Endothelial cell of umbilical vein (primary cell): ENCODE results near the gene TCN2. TPM values are rescaled to one million over a fixed set of nuclear protein-coding genes. Genes with fewer than 3 reads are reported as not detected.

Source experiments
- BruUV-seq: library from RNA; stranded (reverse); fragments of 400-500 nt; replicated peaks from 2 replicates; lab custom pipeline; 2021; lab: Mats Ljungman, UMichigan
- CTCF ChIA-PET: fragments of 300-600, 350-600 bp; sonication (Branson Sonifier 250); formaldehyde crosslinking; loops from one replicate; lab custom pipeline; 2021; ENCODE audit warnings: antibody characterized with exemption, inconsistent platforms; lab: Charles Lee
- POLR2A ChIA-PET: fragments of 300-600, 350-600 bp; sonication (Branson Sonifier 250); formaldehyde crosslinking; loops from one replicate; lab custom pipeline; 2021; ENCODE audit warnings: antibody characterized with exemption, inconsistent platforms; lab: Charles Lee
- DNase-seq: peaks from one replicate; pipeline ENCODE4 v3.0.0-alpha.2; 2011; ENCODE audit warnings: low read depth, low spot score
- FAIRE-seq: peaks from 2 replicates; lab custom pipeline; 2011; peaks lifted over from hg19 to GRCh38; lab: Jason Lieb, UNC
- H2AFZ ChIP-seq: 2 replicates; pipeline ENCODE4 v1.6.0; 2012; ENCODE audit warnings: low read depth, low read length, control low read depth, inconsistent platforms
- H3K27ac ChIP-seq: 2 replicates; pipeline ENCODE4 v1.5.1; 2011; ENCODE audit warnings: low read depth, mild to moderate bottlenecking, control low read depth, low read length, moderate library complexity; ENCODE audit not compliant: insufficient read depth
- H3K27me3 ChIP-seq, 2 experiments: 2 replicates each; pipeline versions ENCODE4 v1.6.0 to v1.6.1; 2011; ENCODE audit warnings: low read length in 2 of 2, mixed read lengths in 1 of 2; ENCODE audit not compliant: control insufficient read depth in 2 of 2, insufficient read depth in 2 of 2
- H3K36me3 ChIP-seq, 2 experiments: 2 replicates in 1 of 2; 3 replicates in 1 of 2; pipeline ENCODE4 v1.5.1; 2011; ENCODE audit warnings: low read length in 2 of 2, mild to moderate bottlenecking in 1 of 2, moderate library complexity in 1 of 2; ENCODE audit not compliant: control insufficient read depth in 2 of 2, insufficient read depth in 2 of 2; ENCODE audit errors: extremely low read depth in 1 of 2
- H3K4me1 ChIP-seq: 3 replicates; pipeline ENCODE4 v1.5.1; 2011; ENCODE audit warnings: mild to moderate bottlenecking, low read length; ENCODE audit not compliant: control insufficient read depth, insufficient read depth; ENCODE audit errors: extremely low read depth
- H3K4me2 ChIP-seq: 2 replicates; pipeline ENCODE4 v1.6.1; 2011; ENCODE audit warnings: low read length, control low read depth, mixed read lengths; ENCODE audit not compliant: insufficient read depth
- H3K4me3 ChIP-seq, 3 experiments: fragments of 200-600 bp in 1 of 3; sonication (generic), shearing (Covaris generic) in 1 of 3; replicated peaks in 1 of 3; 2 replicates each; pipeline ENCODE4 v1.5.1; 2011 to 2016; ENCODE audit warnings: control low read depth in 3 of 3, low read length in 3 of 3, mild to moderate bottlenecking in 2 of 3, inconsistent platforms in 1 of 3, low read depth in 1 of 3, moderate library complexity in 1 of 3; ENCODE audit not compliant: insufficient read depth in 1 of 3
- H3K79me2 ChIP-seq: 2 replicates; pipeline ENCODE4 v1.6.0; 2012; ENCODE audit warnings: low read length, inconsistent platforms; ENCODE audit not compliant: control insufficient read depth, insufficient read depth
- H3K9ac ChIP-seq: replicated peaks from 2 replicates; pipeline ENCODE3; 2011; ENCODE audit warnings: low read length, control low read depth; ENCODE audit not compliant: insufficient read depth; ENCODE audit errors: extremely low read depth
- H3K9me1 ChIP-seq: replicated peaks from 3 replicates; pipeline ENCODE4 v1.6.0; 2011; ENCODE audit warnings: mild to moderate bottlenecking, low read length; ENCODE audit not compliant: control insufficient read depth, insufficient read depth; ENCODE audit errors: extremely low read depth
- H3K9me3 ChIP-seq: replicated peaks from 2 replicates; pipeline ENCODE4 v1.5.1; 2012; ENCODE audit warnings: low read length, inconsistent platforms; ENCODE audit not compliant: control insufficient read depth, insufficient read depth
- H4K20me1 ChIP-seq: replicated peaks from 2 replicates; pipeline ENCODE3; 2011; ENCODE audit warnings: mild to moderate bottlenecking, low read length; ENCODE audit not compliant: control insufficient read depth, insufficient read depth; ENCODE audit errors: extremely low read depth
- CTCF ChIP-seq, 2 donors: IDR thresholded peaks; 1 replicate in 1 of 2; 2 replicates in 1 of 2; pipeline ENCODE4 v1.5.1; 2011; ENCODE audit warnings: low read length in 2 of 2, mild to moderate bottlenecking in 2 of 2, moderate library complexity in 2 of 2, control low read depth in 1 of 2, inconsistent platforms in 1 of 2, low read depth in 1 of 2; ENCODE audit not compliant: insufficient read depth in 1 of 2; ENCODE audit errors: extremely low read depth in 1 of 2
- EZH2 ChIP-seq: IDR thresholded peaks from 2 replicates; pipeline ENCODE4 v1.6.1; 2012; ENCODE audit warnings: borderline replicate concordance, low read depth, mild to moderate bottlenecking, moderate library complexity, low read length, inconsistent platforms; ENCODE audit not compliant: severe bottlenecking
- FOS ChIP-seq: IDR thresholded peaks from 2 replicates; pipeline ENCODE4 v1.6.1; 2011; ENCODE audit warnings: mild to moderate bottlenecking, low read length, moderate library complexity, borderline replicate concordance; ENCODE audit not compliant: insufficient read depth
- GATA2 ChIP-seq: IDR thresholded peaks from 2 replicates; pipeline ENCODE4 v1.7.0; 2011; ENCODE audit warnings: low read depth, mild to moderate bottlenecking, moderate library complexity, mixed read lengths, low read length; ENCODE audit not compliant: insufficient read length, insufficient read depth
- JUN ChIP-seq: IDR thresholded peaks from 2 replicates; pipeline ENCODE4 v1.6.1; 2011; ENCODE audit warnings: borderline replicate concordance, low read depth; ENCODE audit not compliant: insufficient read length, insufficient read depth
- MAX ChIP-seq: IDR thresholded peaks from 2 replicates; pipeline ENCODE4 v1.6.1; 2011; ENCODE audit not compliant: insufficient read depth, insufficient read length
- MYC ChIP-seq: IDR thresholded peaks from one replicate; pipeline ENCODE4 v1.6.1; 2011; ENCODE audit warnings: mild to moderate bottlenecking, low read depth, low read length
- POLR2A ChIP-seq: IDR thresholded peaks from 2 replicates; pipeline ENCODE4 v1.6.1; 2012; ENCODE audit warnings: low read depth, mild to moderate bottlenecking, control low read depth, low read length
- POLR2AphosphoS5 ChIP-seq: IDR thresholded peaks from 2 replicates; pipeline ENCODE4 v1.6.1; 2012; ENCODE audit warnings: low read depth, mild to moderate bottlenecking, control low read depth, low read length, moderate library complexity; ENCODE audit not compliant: insufficient read depth
- dilution Hi-C: fragments of 300-500 bp; cut with MboI; formaldehyde crosslinking; loops from one replicate; pipeline ENCODE4 v1.15.0; 2019; ENCODE audit warnings: low sequenced_read_pairs; ENCODE audit not compliant: extremely low pct_ligation_motif_present
- intact Hi-C: fragments of 100-400 bp; cut with micrococcal nuclease; formaldehyde crosslinking; loops from one replicate; pipeline ENCODE4 v1.10.0; 2022
- polyA plus RNA-seq, 4 experiments: library from polyadenylated mRNA; depleted of rRNA in 3 of 4; stranded (reverse) in 3 of 4; unstranded in 1 of 4; fragments of >200 nt; gene quantifications; 2 replicates each; pipeline versions ENCODE4 v1.2.1 to v1.2.3, GENCODE V29; 2011 to 2012; ENCODE audit warnings: missing spikeins in 1 of 4
- total RNA-seq: library from RNA; stranded (reverse); gene quantifications from 2 replicates; pipeline ENCODE4 v1.2.3, GENCODE V29; 2021

The TCN2 gene
- total and polyA plus RNA-seq, 2 donors (not counting 3 experiments of a cell fraction or from before 2014, with no cell fraction given) = 80.6 to 188 TPM

GRCh38 chr22:30600921-30601320, 6.1 kb upstream of the TCN2 start:
- Histone ChIP-seq H3K27me3 (no peaks in the 10 kb centered on the region), H4K20me1 (no peaks in the 10 kb centered on the region), H3K4me2 (no peak overlapping the region), H3K27ac (no peak overlapping the region), H2AFZ (no peak overlapping the region), H3K9me3 (no peaks in the 10 kb centered on the region), H3K9me1 (no peaks in the 10 kb centered on the region), H3K4me1 (peaks cover 4% of the 10 kb centered on the region), H3K4me3 (no peak overlapping the region), H3K36me3 (peaks cover 0 to 2% of the 10 kb centered on the region in 2 experiments), H3K9ac (no peak overlapping the region), H3K79me2 (no peaks in the 10 kb centered on the region)
- dilution Hi-C loops (no loop called here), intact Hi-C loops (loop anchor here (10.0 kb wide), 1 partner anchor 176 kb away; the partner anchor contains the start of gene MTFP1)
- DNase-seq (no peak), FAIRE-seq (no peak)
- no TSS peak for BruUV-seq
- ChIA-PET CTCF (interaction anchor here (1.0 to 2.2 kb wide), 6 partner anchors 9 to 174 kb away, joined by 3 to 12 read pairs (median 8); partner anchors contain the start of genes PES1 and SLC35E4), POLR2A (no interaction called here)
- TF ChIP-seq GATA2 = no peak
- no peak for TF ChIP-seq MAX
- TF ChIP-seq FOS = no peak
- TF ChIP-seq CTCF (IDR thresholded peaks at IDR 0.05; ENCODE audit: extremely low read depth in 1 of 2, insufficient read depth in 1 of 2, low read depth in 1 of 2, low read length in 2 of 2) = no peak
- no peak for TF ChIP-seq JUN
- no peak for TF ChIP-seq POLR2AphosphoS5
- TF ChIP-seq EZH2 = no peak
- TF ChIP-seq POLR2A = no peak
- no peak for TF ChIP-seq MYC
